PC-3 (cell line): ENCODE measurements around the gene LAD1. TPM values are rescaled to one million over a fixed set of nuclear protein-coding genes. Genes with fewer than 3 reads are reported as not detected.

ENCODE experiments used
- total RNA-seq: library from RNA; depleted of rRNA; stranded (reverse); fragments of >200 nt; gene quantifications from 2 replicates; pipeline ENCODE4 v1.2.3, GENCODE V29; 2014; rRNA removed

LAD1 gene
- total RNA-seq, 1 experiment from 2014 or later, result 310 TPM

Other genes with a start within 250 kb of the LAD1 start
- gene TMEM9, start 244.8 kb downstream of the LAD1 start, total RNA-seq, result 428 and 435 TPM in 2 replicates
- 0.04 and 0.63 TPM in 2 replicates for gene IGFN1, start 208.5 kb downstream of the LAD1 start, total RNA-seq
- 211 and 259 TPM in 2 replicates for gene PKP1, start 115.8 kb downstream of the LAD1 start, total RNA-seq
- 1.1 and 2.9 TPM in 2 replicates for gene TNNT2, start 21.6 kb downstream of the LAD1 start, total RNA-seq
- not detected in 2 replicates for gene TNNI1, start 22.4 kb upstream of the LAD1 start, total RNA-seq
- 216 and 349 TPM in 2 replicates for gene PHLDA3, start 69.9 kb upstream of the LAD1 start, total RNA-seq
- 147 and 189 TPM in 2 replicates for gene CSRP1, start 107.8 kb upstream of the LAD1 start, total RNA-seq
- 2.6 and 6.5 TPM in 2 replicates for gene NAV1, start 139.8 kb upstream of the LAD1 start, total RNA-seq